Trophoblast cell (in vitro differentiated cells and primary cell): ENCODE data around the gene JADE2.
"Not testable (repeated sequence)": the region's sequence is repeated elsewhere in the genome, so short reads cannot be mapped to it uniquely, and the experiment has no call there.

Experiments
- DNase-seq, 2 donors: peaks; one replicate each; pipeline ENCODE4 v3.0.0-alpha.2; 2016
- H2AFZ ChIP-seq: 2 replicates; pipeline ENCODE4 v1.6.1; 2013; ENCODE audit warnings: low read length, moderate library complexity, mild to moderate bottlenecking; ENCODE audit not compliant: insufficient read depth, poor library complexity
- H2AK5ac ChIP-seq: 2 replicates; pipeline ENCODE4 v1.6.1; 2013; ENCODE audit warnings: mild to moderate bottlenecking, low read length
- H2BK120ac ChIP-seq: 2 replicates; pipeline ENCODE4 v1.6.1; 2013; ENCODE audit warnings: low read length, mild to moderate bottlenecking, moderate library complexity; ENCODE audit not compliant: insufficient read depth, poor library complexity
- H2BK12ac ChIP-seq: 2 replicates; pipeline ENCODE4 v1.6.1; 2013; ENCODE audit warnings: mild to moderate bottlenecking, low read length, moderate library complexity
- H2BK5ac ChIP-seq: 2 replicates; pipeline ENCODE4 v1.6.1; 2013; ENCODE audit warnings: low read length, low read depth, moderate library complexity, mild to moderate bottlenecking; ENCODE audit not compliant: poor library complexity
- H3K14ac ChIP-seq: 2 replicates; pipeline ENCODE4 v1.6.1; 2013; ENCODE audit warnings: mild to moderate bottlenecking, low read length
- H3K18ac ChIP-seq: 2 replicates; pipeline ENCODE4 v1.6.1; 2013; ENCODE audit warnings: mild to moderate bottlenecking, low read length
- H3K23ac ChIP-seq: 2 replicates; pipeline ENCODE4 v1.6.1; 2013; ENCODE audit warnings: low read length
- H3K27ac ChIP-seq: 2 replicates; pipeline ENCODE4 v1.5.1; 2013; ENCODE audit warnings: low read depth, mild to moderate bottlenecking, inconsistent platforms, low read length, moderate library complexity
- H3K27me3 ChIP-seq: 2 replicates; pipeline ENCODE4 v1.6.1; 2013; ENCODE audit warnings: inconsistent platforms, mild to moderate bottlenecking, low read length, moderate library complexity; ENCODE audit not compliant: insufficient read depth
- H3K36me3 ChIP-seq, 2 experiments: 1 replicate in 1 of 2; 2 replicates in 1 of 2; pipeline ENCODE4 v1.6.1; 2013; ENCODE audit warnings: low read length in 2 of 2, mild to moderate bottlenecking in 2 of 2, moderate library complexity in 1 of 2; ENCODE audit not compliant: insufficient read depth in 2 of 2, control insufficient read depth in 1 of 2
- H3K4ac ChIP-seq: 2 replicates; pipeline ENCODE4 v1.6.1; 2013; ENCODE audit warnings: low read depth, mild to moderate bottlenecking, low read length, moderate library complexity
- H3K4me1 ChIP-seq, 2 experiments: 1 replicate in 1 of 2; 2 replicates in 1 of 2; pipeline ENCODE4 v1.6.1; 2013; ENCODE audit warnings: low read length in 2 of 2, mild to moderate bottlenecking in 2 of 2, moderate library complexity in 1 of 2; ENCODE audit not compliant: insufficient read depth in 2 of 2, control insufficient read depth in 1 of 2
- H3K4me2 ChIP-seq: 2 replicates; pipeline ENCODE4 v1.6.1; 2013; ENCODE audit warnings: inconsistent platforms, mild to moderate bottlenecking, low read length, moderate library complexity
- H3K4me3 ChIP-seq: 2 replicates; pipeline ENCODE4 v1.5.1; 2013; ENCODE audit warnings: mild to moderate bottlenecking, low read depth, low read length, inconsistent platforms
- H3K79me1 ChIP-seq: one replicate; pipeline ENCODE4 v1.6.1; 2013; ENCODE audit warnings: low read length
- H3K79me2 ChIP-seq: 2 replicates; pipeline ENCODE4 v1.6.1; 2013; ENCODE audit warnings: low read length, mild to moderate bottlenecking; ENCODE audit not compliant: control insufficient read depth, insufficient read depth, poor library complexity
- H3K9ac ChIP-seq: 2 replicates; pipeline ENCODE4 v1.6.1; 2013; ENCODE audit warnings: mild to moderate bottlenecking, low read length
- H3K9me3 ChIP-seq: 2 replicates; pipeline ENCODE4 v1.6.1; 2013; ENCODE audit warnings: low read depth, mild to moderate bottlenecking, control low read depth, inconsistent platforms, low read length; ENCODE audit not compliant: insufficient read depth
- H4K12ac ChIP-seq: 2 replicates; pipeline ENCODE4 v1.6.1; 2013; ENCODE audit warnings: low read depth, mild to moderate bottlenecking, low read length, moderate library complexity
- H4K8ac ChIP-seq: 2 replicates; pipeline ENCODE4 v1.6.1; 2013; ENCODE audit warnings: low read depth, mild to moderate bottlenecking, low read length, moderate library complexity
- H4K91ac ChIP-seq: one replicate; pipeline ENCODE4 v1.6.1; 2013; ENCODE audit warnings: low read depth, mild to moderate bottlenecking, low read length, moderate library complexity
- WGBS: extraction: QIAGEN DNeasy Blood & Tissue Kit; methylation state at CpG from one replicate; pipeline ENCODE4 v1.1.7; 2013; ENCODE audit warnings: missing lambda C conversion rate; ENCODE audit not compliant: insufficient read length, insufficient coverage; ENCODE audit errors: extremely low coverage; 5-methylcytosine and 5-hydroxymethylcytosine counted together

The JADE2 gene

GRCh38 chr5:134516984-134517383, 8.5 kb upstream of the JADE2 start:
- H3K9ac ChIP-seq, H2AFZ ChIP-seq, H2BK5ac ChIP-seq, H4K91ac ChIP-seq, H3K18ac ChIP-seq, H3K27ac ChIP-seq, H4K12ac ChIP-seq, DNase-seq, H3K27me3 ChIP-seq, H3K23ac ChIP-seq, H3K79me1 ChIP-seq, H3K4me2 ChIP-seq, H2AK5ac ChIP-seq, H3K14ac ChIP-seq, H3K9me3 ChIP-seq, H3K4me3 ChIP-seq, H3K79me2 ChIP-seq, H4K8ac ChIP-seq, H3K36me3 ChIP-seq, H3K4ac ChIP-seq, H2BK120ac ChIP-seq, H2BK12ac ChIP-seq: not testable (repeated sequence)
- H3K4me1 ChIP-seq: peaks cover 11% of the 10 kb centered on the region in 2 experiments
- WGBS: no CpG with 5 or more reads among the region's 8 CpGs

- Histone ChIP-seq H4K91ac (no peak overlapping the region), H2BK120ac (no peak overlapping the region), H3K27me3 (no peaks in the 10 kb centered on the region), H3K14ac (no peak overlapping the region), H2AK5ac (no peak overlapping the region), H3K18ac (no peak overlapping the region), H3K4ac (no peak overlapping the region), H3K79me1 (peaks cover 2% of the 10 kb centered on the region), H3K9me3 (no peaks in the 10 kb centered on the region), H4K8ac (no peak overlapping the region), H4K12ac (no peak overlapping the region), H3K23ac (no peak overlapping the region), H3K4me3 (no peak overlapping the region), H2AFZ (no peak overlapping the region), H2BK12ac (no peak overlapping the region), H3K79me2 (no peaks in the 10 kb centered on the region), H3K9ac (no peak overlapping the region), H3K36me3 (no peaks in the 10 kb centered on the region), H3K27ac (no peak overlapping the region), H3K4me1 (peaks cover 6% of the 10 kb centered on the region in 2 experiments), H2BK5ac (no peak overlapping the region), H3K4me2 (no peak overlapping the region)
- WGBS: no CpG with 5 or more reads among the region's 5 CpGs
- DNase-seq: no peak
Observed at GRCh38 chr5:134517553-134517952, 7.9 kb upstream of the JADE2 start.

DNA sequence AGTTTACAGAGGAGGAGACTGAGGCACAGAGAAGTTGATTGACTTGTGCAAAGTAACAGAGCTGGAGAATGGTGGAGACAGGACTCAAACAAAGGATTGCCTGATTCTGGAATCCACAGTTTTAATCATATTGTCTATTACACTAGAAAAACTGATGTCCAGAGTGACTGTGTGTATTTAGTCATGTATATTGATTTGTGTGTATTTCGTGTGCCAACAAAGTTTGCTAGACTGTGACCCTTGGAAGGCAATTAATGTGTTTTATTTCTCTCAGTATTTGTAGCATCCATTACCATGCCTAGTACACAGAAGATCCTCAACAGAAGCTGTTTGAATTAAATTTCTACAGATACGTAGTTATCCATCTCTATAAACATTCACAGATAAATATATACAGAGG, 5.5 kb upstream of the JADE2 start:
- DNase-seq: no peak
- no peaks in the 10 kb centered on the region for H3K4me1 ChIP-seq
- H4K91ac ChIP-seq: no peak overlapping the region
- peaks cover 2% of the 10 kb centered on the region for H3K79me2 ChIP-seq
- no peak overlapping the region for H2BK120ac ChIP-seq
- H3K79me1 ChIP-seq: peaks cover 6% of the 10 kb centered on the region
- H2BK5ac ChIP-seq: no peak overlapping the region
- no peak overlapping the region for H3K23ac ChIP-seq
- H3K4me2 ChIP-seq: no peak overlapping the region
- no peak overlapping the region for H3K18ac ChIP-seq
- no peak overlapping the region for H3K14ac ChIP-seq
- H3K36me3 ChIP-seq: no peaks in the 10 kb centered on the region
- H4K8ac ChIP-seq: no peak overlapping the region
- no peak overlapping the region for H4K12ac ChIP-seq
- no peak overlapping the region for H3K27ac ChIP-seq
- H2AK5ac ChIP-seq: no peak overlapping the region
- no peaks in the 10 kb centered on the region for H3K27me3 ChIP-seq
- H2AFZ ChIP-seq: no peak overlapping the region
- H2BK12ac ChIP-seq: no peak overlapping the region
- WGBS: no CpG with 5 or more reads among the region's 2 CpGs
- H3K9ac ChIP-seq: no peak overlapping the region
- H3K9me3 ChIP-seq: no peaks in the 10 kb centered on the region
- no peak overlapping the region for H3K4me3 ChIP-seq
- no peak overlapping the region for H3K4ac ChIP-seq

DNA sequence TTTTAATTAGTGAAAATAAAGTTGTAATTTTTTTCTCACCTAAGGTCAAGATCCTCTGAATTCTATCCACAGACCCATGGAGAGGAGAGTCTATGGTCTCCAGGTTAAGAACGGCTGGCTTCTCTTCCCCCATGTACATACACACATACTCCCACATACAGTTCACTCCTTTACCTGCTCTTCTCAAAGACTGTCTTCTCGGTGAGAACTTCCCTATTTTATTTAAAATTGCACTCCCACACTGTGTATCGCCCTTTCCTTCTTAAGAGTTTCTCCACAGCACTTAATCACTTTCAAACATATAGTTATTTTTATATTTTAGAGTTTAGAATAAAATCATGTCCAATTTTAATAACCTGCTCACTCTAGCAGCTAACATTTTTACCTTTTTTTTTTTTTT, 3.6 kb upstream of the JADE2 start:
- Histone ChIP-seq H2AK5ac (no peak overlapping the region), H2BK120ac (no peak overlapping the region), H3K9me3 (no peaks in the 10 kb centered on the region), H3K27me3 (no peaks in the 10 kb centered on the region), H3K23ac (no peak overlapping the region), H4K12ac (no peak overlapping the region), H2AFZ (no peak overlapping the region), H3K27ac (no peak overlapping the region), H3K4me2 (no peak overlapping the region), H2BK5ac (no peak overlapping the region), H3K36me3 (no peaks in the 10 kb centered on the region), H3K14ac (no peak overlapping the region), H3K9ac (no peak overlapping the region), H3K79me1 (peaks cover 22% of the 10 kb centered on the region), H3K79me2 (peaks cover 9% of the 10 kb centered on the region), H3K4me1 (no peaks in the 10 kb centered on the region), H3K4me3 (no peak overlapping the region), H2BK12ac (no peak overlapping the region), H3K4ac (no peak overlapping the region), H4K8ac (no peak overlapping the region), H3K18ac (no peak overlapping the region), H4K91ac (no peak overlapping the region)
- no CpG with 5 or more reads among the region's 3 CpGs for whole genome bisulfite sequencing
- DNase-seq: no peak
